Fibroblast of pulmonary artery (primary cell): ENCODE data around the gene PAQR5.
A peak's percentile ranks its signal among the peaks of the same experiment; 100 is the strongest.

Experiments used
- DNase-seq: peaks from one replicate; pipeline ENCODE4 v3.0.0-alpha.2; 2010; ENCODE audit warnings: low read depth
- H3K4me3 ChIP-seq: replicated peaks from 2 replicates; pipeline ENCODE4 v1.5.1; 2011; ENCODE audit warnings: low read depth, mild to moderate bottlenecking, control low read depth, low read length, moderate library complexity
- CTCF ChIP-seq: IDR thresholded peaks from 2 replicates; pipeline ENCODE4 v1.5.1; 2011; ENCODE audit warnings: mild to moderate bottlenecking, control low read depth, low read length, inconsistent platforms; ENCODE audit errors: missing control alignments

Gene PAQR5

GRCh38 chr15:69391046-69391757 is 92.5 kb downstream of the PAQR5 start:
- no peak for DNase-seq
- no peak for TF ChIP-seq CTCF
- no peak overlapping the region for H3K4me3 ChIP-seq

GRCh38 chr15:69392352-69392751 is 93.6 kb downstream of the PAQR5 start:
- no peak for TF ChIP-seq CTCF
- no peak for DNase-seq
- no peak overlapping the region for H3K4me3 ChIP-seq

- DNase-seq, result no peak
- H3K4me3 ChIP-seq, result no peak overlapping the region
- no peak for TF ChIP-seq CTCF
Measured at GRCh38 chr15:69393831-69394491, 95.2 kb downstream of the PAQR5 start.

- peak; percentile 77 for DNase-seq
- no peak overlapping the region for H3K4me3 ChIP-seq
- peak; percentile 80 for TF ChIP-seq CTCF
Measured at GRCh38 chr15:69394556-69395282, 96.0 kb downstream of the PAQR5 start.

GRCh38 chr15:69395460-69395859 is 96.7 kb downstream of the PAQR5 start:
- H3K4me3 ChIP-seq, result no peak overlapping the region
- no peak for TF ChIP-seq CTCF
- DNase-seq, result no peak

- TF ChIP-seq CTCF, result no peak
- no peak overlapping the region for H3K4me3 ChIP-seq
- no peak for DNase-seq
Measured at GRCh38 chr15:69395991-69396390, 97.3 kb downstream of the PAQR5 start.
